ENCODE data around the gene DOCK10. TPM values are rescaled to one million over a fixed set of nuclear protein-coding genes. Genes with fewer than 3 reads are reported as not detected.

DOCK10 gene
- total and polyA plus RNA-seq, 2 donors, result 16.2 to 66.9 TPM

GRCh38 chr2:225037415-225038230, 4.6 kb downstream of the DOCK10 start:
- DNase-seq (ENCODE audit: low read depth in 6 of 9, low spot score in 9 of 9), result no peak
- Histone ChIP-seq H3K27me3 (ENCODE audit: control insufficient read depth in 2 of 2, insufficient read depth in 1 of 2, low read length in 1 of 2) (no peaks in the 10 kb centered on the region), H3K36me3 (ENCODE audit: control insufficient read depth in 2 of 2, insufficient read depth in 2 of 2, low read length in 1 of 2) (peaks cover 0 to 7% of the 10 kb centered on the region in 2 donors), H3K9me3 (ENCODE audit: control insufficient read depth in 2 of 2, insufficient read depth in 1 of 2, low read length in 1 of 2) (no peaks in the 10 kb centered on the region), H3K4me3 (ENCODE audit: low read length in 2 of 2) (no peak overlapping the region), H3K27ac (ENCODE audit: low read depth in 1 of 2, low read length in 1 of 2) (peak overlapping the region in 1 of 2 donors; percentile 29), H3K4me1 (ENCODE audit: control insufficient read depth in 2 of 2, insufficient read depth in 2 of 2, low read length in 2 of 2) (peaks cover 6 to 13% of the 10 kb centered on the region in 2 donors)
- 76% methylated on average over 5 of the region's 5 CpGs for WGBS

- H3K4me1 ChIP-seq (ENCODE audit: control insufficient read depth in 2 of 2, insufficient read depth in 2 of 2, low read length in 2 of 2), result peaks cover 3 to 13% of the 10 kb centered on the region in 2 donors
- no peak overlapping the region for H3K4me3 ChIP-seq (ENCODE audit: low read length in 2 of 2)
- H3K9me3 ChIP-seq (ENCODE audit: control insufficient read depth in 2 of 2, insufficient read depth in 1 of 2, low read length in 1 of 2), result no peaks in the 10 kb centered on the region
- peaks cover 0 to 7% of the 10 kb centered on the region in 2 donors for H3K36me3 ChIP-seq (ENCODE audit: control insufficient read depth in 2 of 2, insufficient read depth in 2 of 2, low read length in 1 of 2)
- H3K27me3 ChIP-seq (ENCODE audit: control insufficient read depth in 2 of 2, insufficient read depth in 1 of 2, low read length in 1 of 2), result no peaks in the 10 kb centered on the region
- DNase-seq (ENCODE audit: low read depth in 6 of 9, low spot score in 9 of 9), result no peak
- H3K27ac ChIP-seq (ENCODE audit: low read depth in 1 of 2, low read length in 1 of 2), result no peak overlapping the region
- WGBS, result 98% methylated on average over 1 of the region's 1 CpG
Measured at GRCh38 chr2:225036431-225036830, 5.8 kb downstream of the DOCK10 start.

GRCh38 chr2:225033440-225034318, 8.6 kb downstream of the DOCK10 start:
- H3K27me3 ChIP-seq (ENCODE audit: control insufficient read depth in 2 of 2, insufficient read depth in 1 of 2, low read length in 1 of 2), result no peaks in the 10 kb centered on the region
- H3K9me3 ChIP-seq (ENCODE audit: control insufficient read depth in 2 of 2, insufficient read depth in 1 of 2, low read length in 1 of 2), result no peaks in the 10 kb centered on the region
- 97% methylated on average over 6 of the region's 6 CpGs for WGBS
- H3K4me3 ChIP-seq (ENCODE audit: low read length in 2 of 2), result no peak overlapping the region
- no peak for DNase-seq (ENCODE audit: low read depth in 6 of 9, low spot score in 9 of 9)
- no peak overlapping the region for H3K27ac ChIP-seq (ENCODE audit: low read depth in 1 of 2, low read length in 1 of 2)
- H3K36me3 ChIP-seq (ENCODE audit: control insufficient read depth in 2 of 2, insufficient read depth in 2 of 2, low read length in 1 of 2), result peaks cover 0 to 7% of the 10 kb centered on the region in 2 donors
- no peaks in the 10 kb centered on the region for H3K4me1 ChIP-seq (ENCODE audit: control insufficient read depth in 2 of 2, insufficient read depth in 2 of 2, low read length in 2 of 2)

DNA sequence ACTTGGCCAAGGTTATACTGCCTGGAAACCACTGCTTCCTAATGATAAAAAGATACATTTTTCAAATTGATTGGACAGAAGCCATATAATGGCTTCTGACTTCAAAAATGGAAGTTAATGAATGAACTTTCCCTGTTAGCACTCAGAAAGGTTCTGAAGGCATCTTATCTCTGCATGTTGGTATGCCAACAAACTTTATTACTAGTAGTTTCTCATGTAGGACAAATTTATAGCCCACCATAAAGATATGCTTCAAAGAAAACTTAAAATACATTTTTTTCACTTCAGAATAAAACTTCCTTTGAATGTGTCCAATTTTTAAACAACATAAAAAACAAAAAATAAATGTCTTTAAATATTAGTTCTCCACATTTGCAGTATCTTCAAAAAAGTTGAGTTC, 10.0 kb downstream of the DOCK10 start:
- DNase-seq (ENCODE audit: low read depth in 6 of 9, low spot score in 9 of 9), result no peak
- Histone ChIP-seq H3K27me3 (ENCODE audit: control insufficient read depth in 2 of 2, insufficient read depth in 1 of 2, low read length in 1 of 2) (no peaks in the 10 kb centered on the region), H3K4me1 (ENCODE audit: control insufficient read depth in 2 of 2, insufficient read depth in 2 of 2, low read length in 2 of 2) (no peaks in the 10 kb centered on the region), H3K27ac (ENCODE audit: low read depth in 1 of 2, low read length in 1 of 2) (no peak overlapping the region), H3K9me3 (ENCODE audit: control insufficient read depth in 2 of 2, insufficient read depth in 1 of 2, low read length in 1 of 2) (no peaks in the 10 kb centered on the region), H3K4me3 (ENCODE audit: low read length in 2 of 2) (no peak overlapping the region), H3K36me3 (ENCODE audit: control insufficient read depth in 2 of 2, insufficient read depth in 2 of 2, low read length in 1 of 2) (peaks cover 0 to 7% of the 10 kb centered on the region in 2 donors)

DNA sequence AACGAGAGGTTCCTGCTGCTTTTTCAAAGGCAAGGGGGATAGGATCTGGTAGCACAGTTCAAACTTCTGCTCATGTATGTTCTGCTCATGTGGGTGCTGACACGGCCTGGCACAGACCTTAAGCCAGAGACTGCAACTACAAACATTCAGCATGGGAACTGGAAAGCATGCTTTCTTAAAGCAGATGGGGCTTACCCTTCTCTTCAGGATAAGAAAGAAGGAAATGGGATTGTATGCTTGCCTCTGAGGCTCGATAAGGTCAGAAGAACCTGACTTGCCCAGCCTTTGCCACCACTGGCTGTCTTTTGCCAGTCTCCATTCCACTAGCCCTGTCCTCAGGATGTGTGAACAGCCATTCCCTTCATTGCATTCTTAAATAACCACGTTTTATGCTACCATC, 10.7 kb downstream of the DOCK10 start:
- Histone ChIP-seq H3K27ac (ENCODE audit: low read depth in 1 of 2, low read length in 1 of 2) (no peak overlapping the region), H3K27me3 (ENCODE audit: control insufficient read depth in 2 of 2, insufficient read depth in 1 of 2, low read length in 1 of 2) (no peaks in the 10 kb centered on the region), H3K36me3 (ENCODE audit: control insufficient read depth in 2 of 2, insufficient read depth in 2 of 2, low read length in 1 of 2) (peaks cover 0 to 7% of the 10 kb centered on the region in 2 donors), H3K4me1 (ENCODE audit: control insufficient read depth in 2 of 2, insufficient read depth in 2 of 2, low read length in 2 of 2) (no peaks in the 10 kb centered on the region), H3K4me3 (ENCODE audit: low read length in 2 of 2) (no peak overlapping the region), H3K9me3 (ENCODE audit: control insufficient read depth in 2 of 2, insufficient read depth in 1 of 2, low read length in 1 of 2) (no peaks in the 10 kb centered on the region)
- no peak for DNase-seq (ENCODE audit: low read depth in 6 of 9, low spot score in 9 of 9)
- WGBS, result 78% methylated on average over 4 of the region's 4 CpGs

DNA sequence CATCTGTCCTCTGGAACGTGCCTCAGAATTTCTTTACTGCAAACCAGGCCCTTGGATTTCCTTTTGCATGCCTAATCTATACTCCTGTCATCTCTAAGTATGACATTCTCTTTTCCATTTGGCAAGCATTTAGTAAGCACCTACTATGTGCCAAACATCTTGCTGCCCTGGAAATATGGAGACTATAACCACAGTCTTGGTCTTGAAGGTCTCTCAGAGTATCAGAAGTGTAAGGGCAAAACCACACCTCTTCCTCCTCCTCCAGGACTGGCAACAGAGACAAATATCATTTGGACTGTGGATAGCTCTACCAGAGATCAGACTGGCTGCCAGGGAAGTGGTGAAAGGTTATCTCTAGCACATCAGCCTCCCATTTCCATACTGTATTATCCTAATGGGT, 11.4 kb downstream of the DOCK10 start:
- no peak overlapping the region for H3K27ac ChIP-seq (ENCODE audit: low read depth in 1 of 2, low read length in 1 of 2)
- no peak for DNase-seq (ENCODE audit: low read depth in 6 of 9, low spot score in 9 of 9)
- H3K9me3 ChIP-seq (ENCODE audit: control insufficient read depth in 2 of 2, insufficient read depth in 1 of 2, low read length in 1 of 2), result no peaks in the 10 kb centered on the region
- H3K4me1 ChIP-seq (ENCODE audit: control insufficient read depth in 2 of 2, insufficient read depth in 2 of 2, low read length in 2 of 2), result peaks cover 4 to 5% of the 10 kb centered on the region in 2 donors
- peaks cover 0 to 7% of the 10 kb centered on the region in 2 donors for H3K36me3 ChIP-seq (ENCODE audit: control insufficient read depth in 2 of 2, insufficient read depth in 2 of 2, low read length in 1 of 2)
- 99% methylated on average over 1 of the region's 1 CpG for WGBS
- H3K4me3 ChIP-seq (ENCODE audit: low read length in 2 of 2), result no peak overlapping the region
- no peaks in the 10 kb centered on the region for H3K27me3 ChIP-seq (ENCODE audit: control insufficient read depth in 2 of 2, insufficient read depth in 1 of 2, low read length in 1 of 2)

DNA sequence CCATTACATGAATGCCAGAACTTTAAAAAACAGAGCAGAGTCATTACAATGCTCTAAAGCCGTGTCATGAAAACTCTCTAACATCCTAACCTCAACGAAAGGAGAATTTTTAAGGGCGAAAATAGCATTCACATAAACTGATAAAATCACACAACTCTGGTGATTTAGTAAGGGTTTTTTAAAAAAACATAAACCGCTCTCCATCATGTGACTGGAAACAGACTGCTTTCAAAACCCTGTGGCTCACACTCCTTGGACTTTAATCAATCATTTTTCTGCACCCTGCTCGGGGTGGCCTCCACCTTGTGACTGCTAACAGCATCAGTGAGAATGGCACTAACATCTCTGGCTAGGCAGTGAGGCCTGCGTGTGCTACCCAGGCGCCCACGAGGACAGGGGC, 12.1 kb downstream of the DOCK10 start:
- Histone ChIP-seq H3K36me3 (ENCODE audit: control insufficient read depth in 2 of 2, insufficient read depth in 2 of 2, low read length in 1 of 2) (peaks cover 0 to 7% of the 10 kb centered on the region in 2 donors), H3K27ac (ENCODE audit: low read depth in 1 of 2, low read length in 1 of 2) (no peak overlapping the region), H3K4me3 (ENCODE audit: low read length in 2 of 2) (no peak overlapping the region), H3K27me3 (ENCODE audit: control insufficient read depth in 2 of 2, insufficient read depth in 1 of 2, low read length in 1 of 2) (no peaks in the 10 kb centered on the region), H3K9me3 (ENCODE audit: control insufficient read depth in 2 of 2, insufficient read depth in 1 of 2, low read length in 1 of 2) (no peaks in the 10 kb centered on the region), H3K4me1 (ENCODE audit: control insufficient read depth in 2 of 2, insufficient read depth in 2 of 2, low read length in 2 of 2) (peaks cover 4 to 6% of the 10 kb centered on the region in 2 donors)
- 65% methylated on average over 8 of the region's 8 CpGs for WGBS
- no peak for DNase-seq (ENCODE audit: low read depth in 6 of 9, low spot score in 9 of 9)

GRCh38 chr2:225028572-225028971, 13.7 kb downstream of the DOCK10 start:
- Histone ChIP-seq H3K36me3 (ENCODE audit: control insufficient read depth in 2 of 2, insufficient read depth in 2 of 2, low read length in 1 of 2) (peaks cover 0 to under 1% of the 10 kb centered on the region in 2 donors), H3K4me1 (ENCODE audit: control insufficient read depth in 2 of 2, insufficient read depth in 2 of 2, low read length in 2 of 2) (peaks cover 4 to 6% of the 10 kb centered on the region in 2 donors), H3K27ac (ENCODE audit: low read depth in 1 of 2, low read length in 1 of 2) (no peak overlapping the region), H3K9me3 (ENCODE audit: control insufficient read depth in 2 of 2, insufficient read depth in 1 of 2, low read length in 1 of 2) (no peaks in the 10 kb centered on the region), H3K4me3 (ENCODE audit: low read length in 2 of 2) (no peak overlapping the region), H3K27me3 (ENCODE audit: control insufficient read depth in 2 of 2, insufficient read depth in 1 of 2, low read length in 1 of 2) (no peaks in the 10 kb centered on the region)
- 98% methylated on average over 3 of the region's 3 CpGs for WGBS
- DNase-seq (ENCODE audit: low read depth in 6 of 9, low spot score in 9 of 9), result no peak

Measured in thymus (tissue), 11 donors.